ENCODE data around the gene HPGDS.

DNA sequence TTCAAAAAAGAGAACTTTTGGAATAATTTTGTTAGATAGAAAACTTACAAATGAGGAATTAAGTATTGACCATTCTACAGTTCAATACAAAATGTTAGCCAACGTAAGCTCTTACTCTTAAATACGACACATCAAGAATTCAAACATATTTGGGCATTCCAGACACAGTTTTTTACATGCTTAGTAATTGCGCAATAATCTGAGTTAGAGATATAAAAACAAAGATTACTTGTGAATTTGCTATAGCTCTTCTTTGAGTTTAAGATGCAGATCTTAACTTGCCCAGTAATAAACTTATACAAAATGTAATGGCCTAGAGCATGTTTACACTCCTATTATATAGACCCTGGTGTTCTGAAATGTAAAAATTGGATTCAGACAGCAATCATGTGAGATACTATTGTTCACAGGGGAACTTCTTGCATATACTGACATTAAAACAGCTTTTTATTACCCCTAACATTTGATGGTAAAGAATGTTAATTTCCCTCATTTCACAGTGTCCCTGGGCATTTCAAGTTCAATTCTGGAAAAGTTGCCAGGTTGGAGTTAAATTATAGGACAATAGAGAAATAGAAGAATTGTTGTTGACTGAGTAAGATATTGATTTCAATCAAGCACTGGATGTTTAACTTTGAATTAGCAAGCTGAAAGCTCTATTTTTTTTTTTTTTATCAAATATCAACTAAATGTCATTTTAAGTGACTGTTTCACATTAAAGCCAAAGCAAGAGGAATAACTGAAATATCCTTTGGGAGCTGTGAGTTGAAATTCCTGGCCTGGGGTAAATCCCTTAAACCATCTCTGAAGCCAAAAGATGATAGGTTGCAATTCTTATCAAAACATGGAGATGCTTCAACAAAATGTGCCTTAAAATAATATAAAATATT is 910 bp downstream of the HPGDS start:
- TF ChIP-seq NFYB (IDR thresholded peaks at IDR 0.05; ENCODE audit: insufficient read depth, low read depth, low read length) = no peak
- no peak for TF ChIP-seq MXI1 (IDR thresholded peaks at IDR 0.05; ENCODE audit: low read depth, low read length)
- TF ChIP-seq REST (IDR thresholded peaks at IDR 0.05; ENCODE audit: low read depth, low read length) = no peak
- TF ChIP-seq, protein P1, sequence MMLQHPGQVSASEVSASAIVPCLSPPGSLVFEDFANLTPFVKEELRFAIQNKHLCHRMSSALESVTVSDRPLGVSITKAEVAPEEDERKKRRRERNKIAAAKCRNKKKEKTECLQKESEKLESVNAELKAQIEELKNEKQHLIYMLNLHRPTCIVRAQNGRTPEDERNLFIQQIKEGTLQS (IDR thresholded peaks at IDR 0.05; ENCODE audit: borderline replicate concordance, extremely low read depth, low read depth, low read length) = no peak
- no peak for TF ChIP-seq ZSCAN29 (IDR thresholded peaks at IDR 0.05)
- no peak for TF ChIP-seq RFX5 (IDR thresholded peaks at IDR 0.05; ENCODE audit: low read depth, low read length)
